ENCODE measurements around the gene QKI. TPM values are rescaled to one million over a fixed set of nuclear protein-coding genes. Genes with fewer than 3 reads are reported as not detected.

The QKI gene
- total and polyA plus RNA-seq, 2 donors (not counting 3 experiments of a cell fraction or from before 2014, with no cell fraction given) = 178 to 232 TPM

DNA sequence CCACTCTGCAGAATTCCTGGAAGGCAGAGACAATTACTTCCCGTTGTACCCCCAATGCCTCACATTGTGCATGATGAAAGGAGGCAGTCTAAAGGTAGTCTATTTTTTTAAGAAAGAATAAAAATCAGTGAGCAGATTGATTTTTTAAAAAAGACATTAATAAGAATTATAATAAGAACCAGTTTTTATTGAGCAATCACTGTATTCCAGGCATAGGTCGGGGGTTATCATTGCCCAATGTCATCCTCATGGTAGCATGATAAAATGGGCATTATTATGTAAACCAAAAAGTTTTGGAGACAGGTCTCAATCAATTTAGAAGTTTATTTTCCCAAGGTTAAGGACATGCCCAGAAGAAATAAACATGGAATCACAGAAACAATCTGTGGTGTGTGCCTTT is 14.0 kb upstream of the QKI start:
- Histone ChIP-seq H3K9me3 (replicated peaks; ENCODE audit: control insufficient read depth, insufficient read depth, low read length) (no peaks in the 10 kb centered on the region), H3K9me1 (replicated peaks; ENCODE audit: control insufficient read depth, extremely low read depth, insufficient read depth, low read length) (no peaks in the 10 kb centered on the region), H3K4me1 (ENCODE audit: control insufficient read depth, extremely low read depth, insufficient read depth, low read length) (peaks cover 18% of the 10 kb centered on the region), H3K27me3 (ENCODE audit: control insufficient read depth in 2 of 2, insufficient read depth in 2 of 2, low read length in 2 of 2) (no peaks in the 10 kb centered on the region), H3K79me2 (ENCODE audit: control insufficient read depth, insufficient read depth, low read length) (no peaks in the 10 kb centered on the region), H3K36me3 (ENCODE audit: control insufficient read depth in 2 of 2, extremely low read depth in 1 of 2, insufficient read depth in 2 of 2, low read length in 2 of 2) (no peaks in the 10 kb centered on the region), H3K4me3 (replicated peaks in 1 of 3; ENCODE audit: insufficient read depth in 1 of 3, low read depth in 1 of 3, low read length in 3 of 3) (no peak overlapping the region), H2AFZ (ENCODE audit: low read depth, low read length) (no peak overlapping the region), H3K27ac (ENCODE audit: insufficient read depth, low read depth, low read length) (no peak overlapping the region), H4K20me1 (replicated peaks; ENCODE audit: control insufficient read depth, extremely low read depth, insufficient read depth, low read length) (no peaks in the 10 kb centered on the region), H3K4me2 (ENCODE audit: insufficient read depth, low read length) (no peak overlapping the region), H3K9ac (replicated peaks; ENCODE audit: extremely low read depth, insufficient read depth, low read length) (no peak overlapping the region)
- ChIA-PET CTCF (interaction anchor here (0.6 to 1.1 kb wide), 2 partner anchors 12 to 45 kb away, joined by 3 read pairs; no protein-coding TSS in a partner anchor), POLR2A (no interaction called here)
- DNase-seq (ENCODE audit: low read depth, low spot score) (no peak), FAIRE-seq (no peak)
- dilution Hi-C loops (cut with MboI; ENCODE audit: extremely low pct_ligation_motif_present, low sequenced_read_pairs) = no loop called here
- TF ChIP-seq GATA2 (IDR thresholded peaks at IDR 0.05; ENCODE audit: insufficient read depth, insufficient read length, low read depth, low read length) = no peak
- no peak for TF ChIP-seq POLR2AphosphoS5 (IDR thresholded peaks at IDR 0.05; ENCODE audit: insufficient read depth, low read depth, low read length)
- TF ChIP-seq FOS (IDR thresholded peaks at IDR 0.05; ENCODE audit: borderline replicate concordance, insufficient read depth, low read length) = no peak
- TF ChIP-seq, protein P1, sequence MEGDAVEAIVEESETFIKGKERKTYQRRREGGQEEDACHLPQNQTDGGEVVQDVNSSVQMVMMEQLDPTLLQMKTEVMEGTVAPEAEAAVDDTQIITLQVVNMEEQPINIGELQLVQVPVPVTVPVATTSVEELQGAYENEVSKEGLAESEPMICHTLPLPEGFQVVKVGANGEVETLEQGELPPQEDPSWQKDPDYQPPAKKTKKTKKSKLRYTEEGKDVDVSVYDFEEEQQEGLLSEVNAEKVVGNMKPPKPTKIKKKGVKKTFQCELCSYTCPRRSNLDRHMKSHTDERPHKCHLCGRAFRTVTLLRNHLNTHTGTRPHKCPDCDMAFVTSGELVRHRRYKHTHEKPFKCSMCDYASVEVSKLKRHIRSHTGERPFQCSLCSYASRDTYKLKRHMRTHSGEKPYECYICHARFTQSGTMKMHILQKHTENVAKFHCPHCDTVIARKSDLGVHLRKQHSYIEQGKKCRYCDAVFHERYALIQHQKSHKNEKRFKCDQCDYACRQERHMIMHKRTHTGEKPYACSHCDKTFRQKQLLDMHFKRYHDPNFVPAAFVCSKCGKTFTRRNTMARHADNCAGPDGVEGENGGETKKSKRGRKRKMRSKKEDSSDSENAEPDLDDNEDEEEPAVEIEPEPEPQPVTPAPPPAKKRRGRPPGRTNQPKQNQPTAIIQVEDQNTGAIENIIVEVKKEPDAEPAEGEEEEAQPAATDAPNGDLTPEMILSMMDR (IDR thresholded peaks at IDR 0.05; ENCODE audit: extremely low read depth in 1 of 2, insufficient read depth in 1 of 2, low read depth in 1 of 2, low read length in 2 of 2) = no peak
- no peak for TF ChIP-seq JUN (IDR thresholded peaks at IDR 0.05; ENCODE audit: borderline replicate concordance, insufficient read depth, insufficient read length, low read depth)
- no peak for TF ChIP-seq EZH2 (IDR thresholded peaks at IDR 0.05; ENCODE audit: borderline replicate concordance, low read depth, low read length, severe bottlenecking)
- TF ChIP-seq POLR2A (IDR thresholded peaks at IDR 0.05; ENCODE audit: low read depth, low read length) = no peak
- TF ChIP-seq, protein P2, sequence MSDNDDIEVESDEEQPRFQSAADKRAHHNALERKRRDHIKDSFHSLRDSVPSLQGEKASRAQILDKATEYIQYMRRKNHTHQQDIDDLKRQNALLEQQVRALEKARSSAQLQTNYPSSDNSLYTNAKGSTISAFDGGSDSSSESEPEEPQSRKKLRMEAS (IDR thresholded peaks at IDR 0.05; ENCODE audit: insufficient read depth, insufficient read length) = no peak
- TF ChIP-seq MYC (IDR thresholded peaks at IDR 0.05; ENCODE audit: low read depth, low read length) = no peak
- intact Hi-C loops (cut with micrococcal nuclease) = no loop called here
- no TSS peak for BruUV-seq (replicated peaks)

Data from endothelial cell of umbilical vein (primary cell).